Loucy (cell line): ENCODE data around the gene SELL.
A peak's percentile ranks its signal among the peaks of the same experiment; 100 is the strongest.

ENCODE experiments used
- EZH2phosphoT487 ChIP-seq: fragments of 200-600 bp; IDR thresholded peaks from 2 replicates; pipeline ENCODE4 v1.6.1; 2018; ENCODE audit warnings: antibody characterized with exemption, mild to moderate bottlenecking, moderate library complexity, borderline replicate concordance
- TF ChIP-seq, protein P1 (sequence below): fragments of 200-600 bp; sonication (generic); conservative IDR thresholded peaks from 2 replicates; pipeline ENCODE4 v1.5.1; 2014; ENCODE audit warnings: mild to moderate bottlenecking, antibody characterized with exemption, low read length

GRCh38 chr1:169694304-169695075, 16.9 kb downstream of the SELL start:
- TF ChIP-seq, protein P1, sequence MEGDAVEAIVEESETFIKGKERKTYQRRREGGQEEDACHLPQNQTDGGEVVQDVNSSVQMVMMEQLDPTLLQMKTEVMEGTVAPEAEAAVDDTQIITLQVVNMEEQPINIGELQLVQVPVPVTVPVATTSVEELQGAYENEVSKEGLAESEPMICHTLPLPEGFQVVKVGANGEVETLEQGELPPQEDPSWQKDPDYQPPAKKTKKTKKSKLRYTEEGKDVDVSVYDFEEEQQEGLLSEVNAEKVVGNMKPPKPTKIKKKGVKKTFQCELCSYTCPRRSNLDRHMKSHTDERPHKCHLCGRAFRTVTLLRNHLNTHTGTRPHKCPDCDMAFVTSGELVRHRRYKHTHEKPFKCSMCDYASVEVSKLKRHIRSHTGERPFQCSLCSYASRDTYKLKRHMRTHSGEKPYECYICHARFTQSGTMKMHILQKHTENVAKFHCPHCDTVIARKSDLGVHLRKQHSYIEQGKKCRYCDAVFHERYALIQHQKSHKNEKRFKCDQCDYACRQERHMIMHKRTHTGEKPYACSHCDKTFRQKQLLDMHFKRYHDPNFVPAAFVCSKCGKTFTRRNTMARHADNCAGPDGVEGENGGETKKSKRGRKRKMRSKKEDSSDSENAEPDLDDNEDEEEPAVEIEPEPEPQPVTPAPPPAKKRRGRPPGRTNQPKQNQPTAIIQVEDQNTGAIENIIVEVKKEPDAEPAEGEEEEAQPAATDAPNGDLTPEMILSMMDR = peak; percentile 54
- no peak for TF ChIP-seq EZH2phosphoT487
